K562 (cell line): Measurements from ENCODE around the gene DGKZ. TPM values are rescaled to one million over a fixed set of nuclear protein-coding genes. Genes with fewer than 3 reads are reported as not detected.

Experiments
- CHD1 ChIP-seq: fragments of 200-600 bp; sonication (generic); IDR thresholded peaks from one replicate; pipeline ENCODE4 v1.6.1; 2012; ENCODE audit warnings: mild to moderate bottlenecking, moderate library complexity, low read length, inconsistent platforms
- CHD2 ChIP-seq: IDR thresholded peaks from 2 replicates; pipeline ENCODE4 v1.6.1; 2011; ENCODE audit warnings: low read depth, low read length
- EHMT2 ChIP-seq: fragments of 450-650 bp; IDR thresholded peaks from 2 replicates; pipeline ENCODE4 v1.6.1; 2018; ENCODE audit warnings: antibody characterized with exemption
- MIER1 ChIP-seq: fragments of 450-650 bp; IDR thresholded peaks from 2 replicates; pipeline ENCODE4 v1.6.1; 2016; ENCODE audit warnings: antibody characterized with exemption, mild to moderate bottlenecking, low read depth
- NR2C1 ChIP-seq, 2 experiments: fragments of 450-650 bp; IDR thresholded peaks; 2 replicates each; pipeline ENCODE4 v1.6.1; 2017; ENCODE audit warnings: mild to moderate bottlenecking in 2 of 2, antibody characterized with exemption in 1 of 2, inconsistent platforms in 1 of 2, missing compliant biosample characterization in 1 of 2, missing genetic modification characterization in 1 of 2
- SRSF9 ChIP-seq: fragments of 200-400 bp; formaldehyde crosslinking; IDR thresholded peaks from 2 replicates; pipeline ENCODE4 v1.6.1; 2017; ENCODE audit warnings: low read depth, low read length, borderline replicate concordance
- polyA plus RNA-seq, 8 experiments: library from polyadenylated mRNA; depleted of rRNA in 4 of 8; stranded (reverse) in 5 of 8; unstranded in 3 of 8; fragments of >200 nt; fragmentation: Nextera tagmentation in 2 of 8; fragmentation: Illumina TruSeq in 1 of 8; extraction: Ambion mirVana in 2 of 8; extraction: Trizol in 1 of 8; gene quantifications; 2 replicates each; pipeline versions ENCODE4 v1.2.1 to v1.2.3, GENCODE V29; 2011 to 2014; ENCODE audit warnings: inconsistent platforms in 1 of 8, missing spikeins in 1 of 8
- total RNA-seq, 7 experiments: library from RNA; depleted of rRNA in 6 of 7; stranded (reverse); fragments of >200 nt in 6 of 7; fragmentation: Illumina TruSeq in 2 of 7; extraction: Trizol in 2 of 7; gene quantifications; 2 replicates each; pipeline versions ENCODE4 v1.2.1 to v1.2.3, GENCODE V29; 2011 to 2021; ENCODE audit warnings: low replicate concordance in 1 of 7
- TF ChIP-seq, protein P1 (sequence below): sonication (generic); formaldehyde crosslinking; IDR thresholded peaks from 2 replicates; pipeline ENCODE4 v1.8.0; 2022; ENCODE audit warnings: mild to moderate bottlenecking, missing genetic modification reagents
- TF ChIP-seq, protein P2 (sequence below): fragments of 450-650 bp; IDR thresholded peaks from 2 replicates; pipeline ENCODE4 v1.6.1; 2016; ENCODE audit warnings: mild to moderate bottlenecking, moderate library complexity
- TF ChIP-seq, protein P3 (sequence below): sonication (generic); formaldehyde crosslinking; IDR thresholded peaks from 2 replicates; pipeline ENCODE4 v1.8.0; 2022; ENCODE audit warnings: missing genetic modification reagents, mild to moderate bottlenecking, moderate library complexity, borderline replicate concordance
- TF ChIP-seq, protein P4 (sequence below): IDR thresholded peaks from 3 replicates; pipeline ENCODE4 v1.6.1; 2011; ENCODE audit warnings: borderline replicate concordance, mild to moderate bottlenecking; ENCODE audit not compliant: insufficient read length, insufficient read depth

The DGKZ gene
- total and polyA plus RNA-seq, 9 of the 15 experiments (the other 6 are each of a cell fraction or from before 2014, with no cell fraction given) = 0.51 to 100 (median 44.2) TPM

DNA sequence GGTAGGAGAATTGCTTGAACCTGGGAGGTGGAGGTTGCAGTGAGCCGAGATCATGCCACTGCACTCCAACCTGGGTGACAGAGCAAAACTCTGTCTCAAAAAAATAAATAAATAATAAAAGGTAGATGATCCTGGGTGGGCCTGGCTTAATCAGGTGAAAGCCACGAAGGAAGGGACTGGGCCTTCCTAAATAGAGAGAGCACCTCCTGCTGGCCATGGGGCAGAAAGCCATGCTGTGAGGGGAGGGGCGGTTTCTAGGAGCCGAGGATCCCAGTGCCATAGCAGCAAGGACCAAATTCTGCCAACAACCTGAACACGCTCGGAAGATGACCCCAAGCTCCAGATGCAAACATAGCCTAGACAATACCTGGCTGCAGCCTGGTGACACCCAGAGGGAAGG lies 24.5 kb upstream of the DGKZ start (continued):
- TF ChIP-seq, protein P1, sequence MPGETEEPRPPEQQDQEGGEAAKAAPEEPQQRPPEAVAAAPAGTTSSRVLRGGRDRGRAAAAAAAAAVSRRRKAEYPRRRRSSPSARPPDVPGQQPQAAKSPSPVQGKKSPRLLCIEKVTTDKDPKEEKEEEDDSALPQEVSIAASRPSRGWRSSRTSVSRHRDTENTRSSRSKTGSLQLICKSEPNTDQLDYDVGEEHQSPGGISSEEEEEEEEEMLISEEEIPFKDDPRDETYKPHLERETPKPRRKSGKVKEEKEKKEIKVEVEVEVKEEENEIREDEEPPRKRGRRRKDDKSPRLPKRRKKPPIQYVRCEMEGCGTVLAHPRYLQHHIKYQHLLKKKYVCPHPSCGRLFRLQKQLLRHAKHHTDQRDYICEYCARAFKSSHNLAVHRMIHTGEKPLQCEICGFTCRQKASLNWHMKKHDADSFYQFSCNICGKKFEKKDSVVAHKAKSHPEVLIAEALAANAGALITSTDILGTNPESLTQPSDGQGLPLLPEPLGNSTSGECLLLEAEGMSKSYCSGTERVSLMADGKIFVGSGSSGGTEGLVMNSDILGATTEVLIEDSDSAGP = no peak
- TF ChIP-seq CHD1 = no peak
- TF ChIP-seq SRSF9 = no peak
- TF ChIP-seq, protein P2, sequence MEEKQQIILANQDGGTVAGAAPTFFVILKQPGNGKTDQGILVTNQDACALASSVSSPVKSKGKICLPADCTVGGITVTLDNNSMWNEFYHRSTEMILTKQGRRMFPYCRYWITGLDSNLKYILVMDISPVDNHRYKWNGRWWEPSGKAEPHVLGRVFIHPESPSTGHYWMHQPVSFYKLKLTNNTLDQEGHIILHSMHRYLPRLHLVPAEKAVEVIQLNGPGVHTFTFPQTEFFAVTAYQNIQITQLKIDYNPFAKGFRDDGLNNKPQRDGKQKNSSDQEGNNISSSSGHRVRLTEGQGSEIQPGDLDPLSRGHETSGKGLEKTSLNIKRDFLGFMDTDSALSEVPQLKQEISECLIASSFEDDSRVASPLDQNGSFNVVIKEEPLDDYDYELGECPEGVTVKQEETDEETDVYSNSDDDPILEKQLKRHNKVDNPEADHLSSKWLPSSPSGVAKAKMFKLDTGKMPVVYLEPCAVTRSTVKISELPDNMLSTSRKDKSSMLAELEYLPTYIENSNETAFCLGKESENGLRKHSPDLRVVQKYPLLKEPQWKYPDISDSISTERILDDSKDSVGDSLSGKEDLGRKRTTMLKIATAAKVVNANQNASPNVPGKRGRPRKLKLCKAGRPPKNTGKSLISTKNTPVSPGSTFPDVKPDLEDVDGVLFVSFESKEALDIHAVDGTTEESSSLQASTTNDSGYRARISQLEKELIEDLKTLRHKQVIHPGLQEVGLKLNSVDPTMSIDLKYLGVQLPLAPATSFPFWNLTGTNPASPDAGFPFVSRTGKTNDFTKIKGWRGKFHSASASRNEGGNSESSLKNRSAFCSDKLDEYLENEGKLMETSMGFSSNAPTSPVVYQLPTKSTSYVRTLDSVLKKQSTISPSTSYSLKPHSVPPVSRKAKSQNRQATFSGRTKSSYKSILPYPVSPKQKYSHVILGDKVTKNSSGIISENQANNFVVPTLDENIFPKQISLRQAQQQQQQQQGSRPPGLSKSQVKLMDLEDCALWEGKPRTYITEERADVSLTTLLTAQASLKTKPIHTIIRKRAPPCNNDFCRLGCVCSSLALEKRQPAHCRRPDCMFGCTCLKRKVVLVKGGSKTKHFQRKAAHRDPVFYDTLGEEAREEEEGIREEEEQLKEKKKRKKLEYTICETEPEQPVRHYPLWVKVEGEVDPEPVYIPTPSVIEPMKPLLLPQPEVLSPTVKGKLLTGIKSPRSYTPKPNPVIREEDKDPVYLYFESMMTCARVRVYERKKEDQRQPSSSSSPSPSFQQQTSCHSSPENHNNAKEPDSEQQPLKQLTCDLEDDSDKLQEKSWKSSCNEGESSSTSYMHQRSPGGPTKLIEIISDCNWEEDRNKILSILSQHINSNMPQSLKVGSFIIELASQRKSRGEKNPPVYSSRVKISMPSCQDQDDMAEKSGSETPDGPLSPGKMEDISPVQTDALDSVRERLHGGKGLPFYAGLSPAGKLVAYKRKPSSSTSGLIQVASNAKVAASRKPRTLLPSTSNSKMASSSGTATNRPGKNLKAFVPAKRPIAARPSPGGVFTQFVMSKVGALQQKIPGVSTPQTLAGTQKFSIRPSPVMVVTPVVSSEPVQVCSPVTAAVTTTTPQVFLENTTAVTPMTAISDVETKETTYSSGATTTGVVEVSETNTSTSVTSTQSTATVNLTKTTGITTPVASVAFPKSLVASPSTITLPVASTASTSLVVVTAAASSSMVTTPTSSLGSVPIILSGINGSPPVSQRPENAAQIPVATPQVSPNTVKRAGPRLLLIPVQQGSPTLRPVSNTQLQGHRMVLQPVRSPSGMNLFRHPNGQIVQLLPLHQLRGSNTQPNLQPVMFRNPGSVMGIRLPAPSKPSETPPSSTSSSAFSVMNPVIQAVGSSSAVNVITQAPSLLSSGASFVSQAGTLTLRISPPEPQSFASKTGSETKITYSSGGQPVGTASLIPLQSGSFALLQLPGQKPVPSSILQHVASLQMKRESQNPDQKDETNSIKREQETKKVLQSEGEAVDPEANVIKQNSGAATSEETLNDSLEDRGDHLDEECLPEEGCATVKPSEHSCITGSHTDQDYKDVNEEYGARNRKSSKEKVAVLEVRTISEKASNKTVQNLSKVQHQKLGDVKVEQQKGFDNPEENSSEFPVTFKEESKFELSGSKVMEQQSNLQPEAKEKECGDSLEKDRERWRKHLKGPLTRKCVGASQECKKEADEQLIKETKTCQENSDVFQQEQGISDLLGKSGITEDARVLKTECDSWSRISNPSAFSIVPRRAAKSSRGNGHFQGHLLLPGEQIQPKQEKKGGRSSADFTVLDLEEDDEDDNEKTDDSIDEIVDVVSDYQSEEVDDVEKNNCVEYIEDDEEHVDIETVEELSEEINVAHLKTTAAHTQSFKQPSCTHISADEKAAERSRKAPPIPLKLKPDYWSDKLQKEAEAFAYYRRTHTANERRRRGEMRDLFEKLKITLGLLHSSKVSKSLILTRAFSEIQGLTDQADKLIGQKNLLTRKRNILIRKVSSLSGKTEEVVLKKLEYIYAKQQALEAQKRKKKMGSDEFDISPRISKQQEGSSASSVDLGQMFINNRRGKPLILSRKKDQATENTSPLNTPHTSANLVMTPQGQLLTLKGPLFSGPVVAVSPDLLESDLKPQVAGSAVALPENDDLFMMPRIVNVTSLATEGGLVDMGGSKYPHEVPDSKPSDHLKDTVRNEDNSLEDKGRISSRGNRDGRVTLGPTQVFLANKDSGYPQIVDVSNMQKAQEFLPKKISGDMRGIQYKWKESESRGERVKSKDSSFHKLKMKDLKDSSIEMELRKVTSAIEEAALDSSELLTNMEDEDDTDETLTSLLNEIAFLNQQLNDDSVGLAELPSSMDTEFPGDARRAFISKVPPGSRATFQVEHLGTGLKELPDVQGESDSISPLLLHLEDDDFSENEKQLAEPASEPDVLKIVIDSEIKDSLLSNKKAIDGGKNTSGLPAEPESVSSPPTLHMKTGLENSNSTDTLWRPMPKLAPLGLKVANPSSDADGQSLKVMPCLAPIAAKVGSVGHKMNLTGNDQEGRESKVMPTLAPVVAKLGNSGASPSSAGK = no peak
- TF ChIP-seq, protein P3, sequence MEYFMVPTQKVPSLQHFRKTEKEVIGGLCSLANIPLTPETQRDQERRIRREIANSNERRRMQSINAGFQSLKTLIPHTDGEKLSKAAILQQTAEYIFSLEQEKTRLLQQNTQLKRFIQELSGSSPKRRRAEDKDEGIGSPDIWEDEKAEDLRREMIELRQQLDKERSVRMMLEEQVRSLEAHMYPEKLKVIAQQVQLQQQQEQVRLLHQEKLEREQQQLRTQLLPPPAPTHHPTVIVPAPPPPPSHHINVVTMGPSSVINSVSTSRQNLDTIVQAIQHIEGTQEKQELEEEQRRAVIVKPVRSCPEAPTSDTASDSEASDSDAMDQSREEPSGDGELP (CRISPR knock-in tag) = no peak; the same call in 1 of the 2 replicates
- TF ChIP-seq EHMT2 = no peak
- no peak for TF ChIP-seq CHD2
- TF ChIP-seq NR2C1 (IDR thresholded peaks at IDR 0.05) = no peak
- TF ChIP-seq NR2C1 (tag; IDR thresholded peaks at IDR 0.05) = no peak
- TF ChIP-seq MIER1 = no peak
- TF ChIP-seq, protein P4, sequence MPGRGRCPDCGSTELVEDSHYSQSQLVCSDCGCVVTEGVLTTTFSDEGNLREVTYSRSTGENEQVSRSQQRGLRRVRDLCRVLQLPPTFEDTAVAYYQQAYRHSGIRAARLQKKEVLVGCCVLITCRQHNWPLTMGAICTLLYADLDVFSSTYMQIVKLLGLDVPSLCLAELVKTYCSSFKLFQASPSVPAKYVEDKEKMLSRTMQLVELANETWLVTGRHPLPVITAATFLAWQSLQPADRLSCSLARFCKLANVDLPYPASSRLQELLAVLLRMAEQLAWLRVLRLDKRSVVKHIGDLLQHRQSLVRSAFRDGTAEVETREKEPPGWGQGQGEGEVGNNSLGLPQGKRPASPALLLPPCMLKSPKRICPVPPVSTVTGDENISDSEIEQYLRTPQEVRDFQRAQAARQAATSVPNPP = no peak
